Right lobe of liver (tissue), 4 donors: ENCODE measurements around the gene THOC7.

ENCODE experiments used
- CTCF ChIP-seq, 4 donors: fragments of 200-600 bp in 3 of 4; fragments of 450-650 bp in 1 of 4; IDR thresholded peaks; one replicate each; pipeline versions ENCODE4 v1.5.1 to v1.8.0; 2016 to 2022; ENCODE audit warnings: antibody characterized with exemption in 4 of 4, mild to moderate bottlenecking in 2 of 4
- POLR2A ChIP-seq: fragments of 450-650 bp; IDR thresholded peaks from one replicate; pipeline ENCODE4 v1.6.1; 2017; ENCODE audit warnings: antibody characterized with exemption, mild to moderate bottlenecking
- donor health status: DM: no; HTN: no; CAD: no.
- donor health status: DM: no; HTN: no; CAD: no.
- donor health status: DM: no; HTN: yes; CAD: no.

- TF ChIP-seq CTCF (IDR thresholded peaks at IDR 0.05) = no peak
- TF ChIP-seq POLR2A = no peak
Measured at GRCh38 chr3:63862804-63863149, 828 bp downstream of the THOC7 start.
